ENCODE results near the gene CFB.

The CFB gene

DNA sequence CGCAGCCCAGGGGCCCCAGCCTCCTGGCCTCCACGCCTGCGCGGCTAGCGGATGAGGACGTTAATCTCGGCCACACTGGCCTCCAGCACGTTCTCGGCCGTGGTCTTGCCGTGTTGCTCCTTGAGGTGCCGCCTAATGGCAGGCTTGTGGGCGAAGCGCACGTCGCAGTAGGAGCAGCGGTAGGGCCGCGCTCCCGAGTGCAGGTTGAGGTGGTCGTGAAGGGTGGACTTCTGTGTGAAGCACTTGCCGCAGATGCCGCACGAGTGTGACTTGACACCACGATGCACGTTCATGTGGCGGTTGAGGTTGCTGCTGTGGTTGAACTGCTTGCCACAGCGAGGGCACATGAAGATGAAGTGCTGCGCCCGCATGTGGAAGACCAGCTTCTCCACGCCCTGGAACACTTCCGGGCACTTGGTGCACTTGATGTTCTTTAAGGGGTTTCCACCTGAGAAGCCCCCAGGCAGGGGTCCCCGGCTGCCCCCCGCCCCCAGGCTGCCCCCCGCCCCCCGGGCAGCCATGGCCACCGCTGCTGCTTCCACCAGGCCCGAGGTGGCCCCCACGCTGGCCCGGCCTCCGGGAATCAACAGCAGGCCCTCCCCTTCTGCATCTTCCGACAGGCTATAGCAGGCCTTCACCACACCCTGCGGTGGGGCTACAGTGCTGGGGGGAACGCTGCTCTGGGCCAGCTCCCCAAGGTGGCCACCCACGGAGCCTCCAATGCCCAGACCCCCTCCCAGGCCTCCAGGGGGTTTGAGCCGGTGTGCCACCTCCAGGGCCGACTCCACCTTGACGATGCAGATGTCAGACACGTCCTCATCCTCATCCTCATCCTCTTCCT, 45.8 kb upstream of the CFB start:
- ATAC-seq = no peak
- TF ChIP-seq ZFP3 (CRISPR knock-in tag; IDR thresholded peaks at IDR 0.05) = no peak
- no peak for TF ChIP-seq TOX (CRISPR knock-in tag; IDR thresholded peaks at IDR 0.05; ENCODE audit: borderline replicate concordance)
- TF ChIP-seq, protein P1, sequence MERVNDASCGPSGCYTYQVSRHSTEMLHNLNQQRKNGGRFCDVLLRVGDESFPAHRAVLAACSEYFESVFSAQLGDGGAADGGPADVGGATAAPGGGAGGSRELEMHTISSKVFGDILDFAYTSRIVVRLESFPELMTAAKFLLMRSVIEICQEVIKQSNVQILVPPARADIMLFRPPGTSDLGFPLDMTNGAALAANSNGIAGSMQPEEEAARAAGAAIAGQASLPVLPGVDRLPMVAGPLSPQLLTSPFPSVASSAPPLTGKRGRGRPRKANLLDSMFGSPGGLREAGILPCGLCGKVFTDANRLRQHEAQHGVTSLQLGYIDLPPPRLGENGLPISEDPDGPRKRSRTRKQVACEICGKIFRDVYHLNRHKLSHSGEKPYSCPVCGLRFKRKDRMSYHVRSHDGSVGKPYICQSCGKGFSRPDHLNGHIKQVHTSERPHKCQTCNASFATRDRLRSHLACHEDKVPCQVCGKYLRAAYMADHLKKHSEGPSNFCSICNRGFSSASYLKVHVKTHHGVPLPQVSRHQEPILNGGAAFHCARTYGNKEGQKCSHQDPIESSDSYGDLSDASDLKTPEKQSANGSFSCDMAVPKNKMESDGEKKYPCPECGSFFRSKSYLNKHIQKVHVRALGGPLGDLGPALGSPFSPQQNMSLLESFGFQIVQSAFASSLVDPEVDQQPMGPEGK (CRISPR knock-in tag; IDR thresholded peaks at IDR 0.05; ENCODE audit: borderline replicate concordance) = no peak
- no peak for TF ChIP-seq ISL1 (CRISPR knock-in tag; IDR thresholded peaks at IDR 0.05)
- TF ChIP-seq, protein P2, sequence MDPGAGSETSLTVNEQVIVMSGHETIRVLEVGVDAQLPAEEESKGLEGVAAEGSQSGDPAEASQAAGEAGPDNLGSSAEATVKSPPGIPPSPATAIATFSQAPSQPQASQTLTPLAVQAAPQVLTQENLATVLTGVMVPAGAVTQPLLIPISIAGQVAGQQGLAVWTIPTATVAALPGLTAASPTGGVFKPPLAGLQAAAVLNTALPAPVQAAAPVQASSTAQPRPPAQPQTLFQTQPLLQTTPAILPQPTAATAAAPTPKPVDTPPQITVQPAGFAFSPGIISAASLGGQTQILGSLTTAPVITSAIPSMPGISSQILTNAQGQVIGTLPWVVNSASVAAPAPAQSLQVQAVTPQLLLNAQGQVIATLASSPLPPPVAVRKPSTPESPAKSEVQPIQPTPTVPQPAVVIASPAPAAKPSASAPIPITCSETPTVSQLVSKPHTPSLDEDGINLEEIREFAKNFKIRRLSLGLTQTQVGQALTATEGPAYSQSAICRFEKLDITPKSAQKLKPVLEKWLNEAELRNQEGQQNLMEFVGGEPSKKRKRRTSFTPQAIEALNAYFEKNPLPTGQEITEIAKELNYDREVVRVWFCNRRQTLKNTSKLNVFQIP (CRISPR knock-in tag; IDR thresholded peaks at IDR 0.05; ENCODE audit: borderline replicate concordance, low read depth) = no peak
- TF ChIP-seq CSDC2 (CRISPR knock-in tag; IDR thresholded peaks at IDR 0.05) = no peak
- no peak for TF ChIP-seq SNAI2 (CRISPR knock-in tag; IDR thresholded peaks at IDR 0.05)
- no peak for TF ChIP-seq ZNF565 (CRISPR knock-in tag; conservative IDR thresholded peaks at IDR 0.05; ENCODE audit: low read depth)
- TF ChIP-seq, protein P3, sequence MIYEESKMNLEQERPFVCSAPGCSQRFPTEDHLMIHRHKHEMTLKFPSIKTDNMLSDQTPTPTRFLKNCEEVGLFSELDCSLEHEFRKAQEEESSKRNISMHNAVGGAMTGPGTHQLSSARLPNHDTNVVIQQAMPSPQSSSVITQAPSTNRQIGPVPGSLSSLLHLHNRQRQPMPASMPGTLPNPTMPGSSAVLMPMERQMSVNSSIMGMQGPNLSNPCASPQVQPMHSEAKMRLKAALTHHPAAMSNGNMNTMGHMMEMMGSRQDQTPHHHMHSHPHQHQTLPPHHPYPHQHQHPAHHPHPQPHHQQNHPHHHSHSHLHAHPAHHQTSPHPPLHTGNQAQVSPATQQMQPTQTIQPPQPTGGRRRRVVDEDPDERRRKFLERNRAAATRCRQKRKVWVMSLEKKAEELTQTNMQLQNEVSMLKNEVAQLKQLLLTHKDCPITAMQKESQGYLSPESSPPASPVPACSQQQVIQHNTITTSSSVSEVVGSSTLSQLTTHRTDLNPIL (CRISPR knock-in tag; IDR thresholded peaks at IDR 0.05; ENCODE audit: low read depth) = no peak
- no peak for TF ChIP-seq RARB (CRISPR knock-in tag; IDR thresholded peaks at IDR 0.05)
- TF ChIP-seq ZNF8 (CRISPR knock-in tag; IDR thresholded peaks at IDR 0.05) = no peak
- no peak for TF ChIP-seq PPARA (CRISPR knock-in tag; IDR thresholded peaks at IDR 0.05; ENCODE audit: borderline replicate concordance)
- no peak for TF ChIP-seq BACH2 (CRISPR knock-in tag; IDR thresholded peaks at IDR 0.05; ENCODE audit: borderline replicate concordance)
- TF ChIP-seq ZC3H10 (CRISPR knock-in tag; IDR thresholded peaks at IDR 0.05) = no peak
- no peak for TF ChIP-seq GLIS3 (CRISPR knock-in tag; IDR thresholded peaks at IDR 0.05)

DNA sequence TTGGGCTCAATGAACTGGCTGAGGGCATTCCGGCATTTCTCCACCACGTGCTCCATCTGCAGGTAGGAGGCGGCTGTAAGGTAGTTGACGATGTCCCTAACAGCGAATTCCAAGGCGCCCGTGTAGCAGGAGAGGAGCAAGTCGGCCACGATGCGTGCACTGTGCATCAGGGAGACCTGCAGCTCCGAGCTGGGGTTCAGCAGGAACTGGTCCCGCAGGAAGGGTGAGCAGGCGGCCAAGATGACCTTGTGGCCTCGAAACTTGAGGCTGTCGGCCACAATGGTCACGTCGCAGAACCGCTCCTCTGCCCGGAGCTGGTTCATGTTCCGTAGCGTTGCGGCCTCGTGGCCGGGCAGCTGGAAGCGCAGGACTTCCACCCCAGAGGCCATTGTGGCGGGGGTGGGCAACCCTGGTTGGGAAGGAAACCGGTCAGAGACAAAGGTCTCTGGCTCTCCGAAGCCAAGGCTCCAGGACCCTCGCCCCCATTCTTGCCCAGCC, 44.9 kb upstream of the CFB start:
- TF ChIP-seq, protein P3 (CRISPR knock-in tag; IDR thresholded peaks at IDR 0.05; ENCODE audit: low read depth) = no peak
- TF ChIP-seq ZFP3 (CRISPR knock-in tag; IDR thresholded peaks at IDR 0.05) (no peak), CSDC2 (CRISPR knock-in tag; IDR thresholded peaks at IDR 0.05) (no peak), BACH2 (CRISPR knock-in tag; IDR thresholded peaks at IDR 0.05; ENCODE audit: borderline replicate concordance) (no peak), SNAI2 (CRISPR knock-in tag; IDR thresholded peaks at IDR 0.05) (no peak), GLIS3 (CRISPR knock-in tag; IDR thresholded peaks at IDR 0.05) (no peak), ZNF565 (CRISPR knock-in tag; conservative IDR thresholded peaks at IDR 0.05; ENCODE audit: low read depth) (no peak), OSR1 (CRISPR knock-in tag; IDR thresholded peaks at IDR 0.05) (no peak), RARB (CRISPR knock-in tag; IDR thresholded peaks at IDR 0.05) (no peak), ARNTL (CRISPR knock-in tag; IDR thresholded peaks at IDR 0.05; ENCODE audit: borderline replicate concordance, low read depth) (no peak), ZC3H10 (CRISPR knock-in tag; IDR thresholded peaks at IDR 0.05) (no peak), ZFP30 (CRISPR knock-in tag; IDR thresholded peaks at IDR 0.05) (no peak), ZNF70 (CRISPR knock-in tag; IDR thresholded peaks at IDR 0.05) (no peak), ISL1 (CRISPR knock-in tag; IDR thresholded peaks at IDR 0.05) (no peak), TCF4 (CRISPR knock-in tag; IDR thresholded peaks at IDR 0.05; ENCODE audit: borderline replicate concordance) (no peak)
- TF ChIP-seq, protein P1 (CRISPR knock-in tag; IDR thresholded peaks at IDR 0.05; ENCODE audit: borderline replicate concordance) = no peak
- TF ChIP-seq, protein P4, sequence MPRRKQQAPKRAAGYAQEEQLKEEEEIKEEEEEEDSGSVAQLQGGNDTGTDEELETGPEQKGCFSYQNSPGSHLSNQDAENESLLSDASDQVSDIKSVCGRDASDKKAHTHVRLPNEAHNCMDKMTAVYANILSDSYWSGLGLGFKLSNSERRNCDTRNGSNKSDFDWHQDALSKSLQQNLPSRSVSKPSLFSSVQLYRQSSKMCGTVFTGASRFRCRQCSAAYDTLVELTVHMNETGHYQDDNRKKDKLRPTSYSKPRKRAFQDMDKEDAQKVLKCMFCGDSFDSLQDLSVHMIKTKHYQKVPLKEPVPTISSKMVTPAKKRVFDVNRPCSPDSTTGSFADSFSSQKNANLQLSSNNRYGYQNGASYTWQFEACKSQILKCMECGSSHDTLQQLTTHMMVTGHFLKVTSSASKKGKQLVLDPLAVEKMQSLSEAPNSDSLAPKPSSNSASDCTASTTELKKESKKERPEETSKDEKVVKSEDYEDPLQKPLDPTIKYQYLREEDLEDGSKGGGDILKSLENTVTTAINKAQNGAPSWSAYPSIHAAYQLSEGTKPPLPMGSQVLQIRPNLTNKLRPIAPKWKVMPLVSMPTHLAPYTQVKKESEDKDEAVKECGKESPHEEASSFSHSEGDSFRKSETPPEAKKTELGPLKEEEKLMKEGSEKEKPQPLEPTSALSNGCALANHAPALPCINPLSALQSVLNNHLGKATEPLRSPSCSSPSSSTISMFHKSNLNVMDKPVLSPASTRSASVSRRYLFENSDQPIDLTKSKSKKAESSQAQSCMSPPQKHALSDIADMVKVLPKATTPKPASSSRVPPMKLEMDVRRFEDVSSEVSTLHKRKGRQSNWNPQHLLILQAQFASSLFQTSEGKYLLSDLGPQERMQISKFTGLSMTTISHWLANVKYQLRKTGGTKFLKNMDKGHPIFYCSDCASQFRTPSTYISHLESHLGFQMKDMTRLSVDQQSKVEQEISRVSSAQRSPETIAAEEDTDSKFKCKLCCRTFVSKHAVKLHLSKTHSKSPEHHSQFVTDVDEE (CRISPR knock-in tag; IDR thresholded peaks at IDR 0.05) = no peak
- TF ChIP-seq, protein P2 (CRISPR knock-in tag; IDR thresholded peaks at IDR 0.05; ENCODE audit: borderline replicate concordance, low read depth) = no peak
- TF ChIP-seq, protein P5, sequence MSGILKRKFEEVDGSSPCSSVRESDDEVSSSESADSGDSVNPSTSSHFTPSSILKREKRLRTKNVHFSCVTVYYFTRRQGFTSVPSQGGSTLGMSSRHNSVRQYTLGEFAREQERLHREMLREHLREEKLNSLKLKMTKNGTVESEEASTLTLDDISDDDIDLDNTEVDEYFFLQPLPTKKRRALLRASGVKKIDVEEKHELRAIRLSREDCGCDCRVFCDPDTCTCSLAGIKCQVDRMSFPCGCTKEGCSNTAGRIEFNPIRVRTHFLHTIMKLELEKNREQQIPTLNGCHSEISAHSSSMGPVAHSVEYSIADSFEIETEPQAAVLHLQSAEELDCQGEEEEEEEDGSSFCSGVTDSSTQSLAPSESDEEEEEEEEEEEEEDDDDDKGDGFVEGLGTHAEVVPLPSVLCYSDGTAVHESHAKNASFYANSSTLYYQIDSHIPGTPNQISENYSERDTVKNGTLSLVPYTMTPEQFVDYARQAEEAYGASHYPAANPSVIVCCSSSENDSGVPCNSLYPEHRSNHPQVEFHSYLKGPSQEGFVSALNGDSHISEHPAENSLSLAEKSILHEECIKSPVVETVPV (CRISPR knock-in tag; IDR thresholded peaks at IDR 0.05) = no peak
- no peak for ATAC-seq
